Fibroblast of lung (primary cell): ENCODE measurements around the gene IFNGR1. TPM values are rescaled to one million over a fixed set of nuclear protein-coding genes. Genes with fewer than 3 reads are reported as not detected.

Source experiments
- DNase-seq, 2 donors: peaks; one replicate each; pipeline versions ENCODE4 v3.0.0 to v3.0.0-alpha.2; 2010; ENCODE audit warnings: low read depth in 2 of 2
- H2AFZ ChIP-seq: 2 replicates; pipeline ENCODE4 v1.5.1; 2012; ENCODE audit warnings: low read length, control low read depth, inconsistent platforms
- H3K27ac ChIP-seq: 2 replicates; pipeline ENCODE4 v1.5.1; 2011; ENCODE audit warnings: low read length, control low read depth; ENCODE audit not compliant: insufficient read depth
- H3K27me3 ChIP-seq: 2 replicates; pipeline ENCODE4 v1.5.1; 2011; ENCODE audit warnings: mild to moderate bottlenecking, low read length; ENCODE audit not compliant: control insufficient read depth, insufficient read depth
- H3K36me3 ChIP-seq: 2 replicates; pipeline ENCODE4 v1.5.1; 2011; ENCODE audit warnings: low read length; ENCODE audit not compliant: control insufficient read depth, insufficient read depth
- H3K4me1 ChIP-seq: 2 replicates; pipeline ENCODE4 v1.5.1; 2011; ENCODE audit warnings: low read length; ENCODE audit not compliant: control insufficient read depth, insufficient read depth; ENCODE audit errors: extremely low read depth
- H3K4me2 ChIP-seq: 2 replicates; pipeline ENCODE4 v1.5.1; 2011; ENCODE audit warnings: low read length, control low read depth; ENCODE audit not compliant: insufficient read depth; ENCODE audit errors: extremely low read depth
- H3K4me3 ChIP-seq, 4 experiments: fragments of 200-600 bp in 1 of 4; sonication (generic) in 1 of 4; replicated peaks in 1 of 4; 2 replicates each; pipeline ENCODE4 v1.5.1; 2011 to 2016; ENCODE audit warnings: low read length in 4 of 4, low read depth in 3 of 4, mild to moderate bottlenecking in 3 of 4, control low read depth in 2 of 4, inconsistent platforms in 1 of 4, mixed read lengths in 1 of 4; ENCODE audit not compliant: insufficient read depth in 1 of 4; ENCODE audit errors: control extremely low read depth in 1 of 4
- H3K79me2 ChIP-seq: 2 replicates; pipeline ENCODE4 v1.5.1; 2012; ENCODE audit warnings: mild to moderate bottlenecking, low read length, inconsistent platforms; ENCODE audit not compliant: control insufficient read depth, insufficient read depth
- H3K9ac ChIP-seq: 2 replicates; pipeline ENCODE4 v1.5.1; 2011; ENCODE audit warnings: mild to moderate bottlenecking, low read length, control low read depth; ENCODE audit not compliant: insufficient read depth
- H3K9me3 ChIP-seq: 2 replicates; pipeline ENCODE4 v1.5.1; 2012; ENCODE audit warnings: low read depth, low read length; ENCODE audit not compliant: control insufficient read depth, insufficient read depth
- H4K20me1 ChIP-seq: 2 replicates; pipeline ENCODE4 v1.5.1; 2011; ENCODE audit warnings: low read length; ENCODE audit not compliant: control insufficient read depth, insufficient read depth; ENCODE audit errors: extremely low read depth
- CTCF ChIP-seq, 2 donors: IDR thresholded peaks in 1 of 2; conservative IDR thresholded peaks in 1 of 2; 1 replicate in 1 of 2; 2 replicates in 1 of 2; pipeline ENCODE4 v1.5.1; 2011 to 2012; ENCODE audit warnings: low read length in 2 of 2, control low read depth in 1 of 2, inconsistent platforms in 1 of 2, low read depth in 1 of 2, mild to moderate bottlenecking in 1 of 2
- EZH2 ChIP-seq: IDR thresholded peaks from 2 replicates; pipeline ENCODE4 v1.5.1; 2012; ENCODE audit warnings: low read length, control low read depth, mild to moderate bottlenecking; ENCODE audit errors: missing control alignments
- polyA plus RNA-seq, 2 donors: library from polyadenylated mRNA; depleted of rRNA in 1 of 2; stranded (reverse) in 1 of 2; unstranded in 1 of 2; fragments of >200 nt; gene quantifications; 2 replicates each; pipeline ENCODE4 v1.2.1, GENCODE V29; 2011 to 2012; ENCODE audit warnings: missing spikeins in 1 of 2
- total RNA-seq: library from RNA; depleted of rRNA; stranded (reverse); fragments of >200 nt; gene quantifications from 2 replicates; pipeline ENCODE4 v1.2.1, GENCODE V29; 2014

The IFNGR1 gene
- total and polyA plus RNA-seq, 2 donors (not counting 1 experiment from before 2014, with no cell fraction given) = 55.9 to 123 TPM

GRCh38 chr6:137265561-137266308 lies 46.5 kb upstream of the IFNGR1 start:
- no peak for DNase-seq
- no peak for TF ChIP-seq EZH2
- no peak for TF ChIP-seq CTCF (conservative IDR thresholded peaks at IDR 0.05 in 1 of 2, IDR thresholded peaks at IDR 0.05 in 1 of 2; ENCODE audit: low read depth in 1 of 2, low read length in 2 of 2)
- no peaks in the 10 kb centered on the region for H4K20me1 ChIP-seq
- H3K79me2 ChIP-seq = no peaks in the 10 kb centered on the region
- H3K27me3 ChIP-seq = no peaks in the 10 kb centered on the region
- H3K4me2 ChIP-seq = no peak overlapping the region
- H3K36me3 ChIP-seq = no peaks in the 10 kb centered on the region
- no peaks in the 10 kb centered on the region for H3K9me3 ChIP-seq
- H3K4me1 ChIP-seq = no peaks in the 10 kb centered on the region
- no peak overlapping the region for H2AFZ ChIP-seq
- no peak overlapping the region for H3K9ac ChIP-seq
- H3K4me3 ChIP-seq = no peak overlapping the region
- H3K27ac ChIP-seq = no peak overlapping the region

- TF ChIP-seq EZH2 (no peak), CTCF (conservative IDR thresholded peaks at IDR 0.05 in 1 of 2, IDR thresholded peaks at IDR 0.05 in 1 of 2; ENCODE audit: low read depth in 1 of 2, low read length in 2 of 2) (no peak)
- H3K79me2 ChIP-seq = no peaks in the 10 kb centered on the region
- DNase-seq = no peak
These were observed 45.3 kb upstream of the IFNGR1 start for GRCh38 chr6:137264311-137265075.

GRCh38 chr6:137261761-137262160 lies 42.6 kb upstream of the IFNGR1 start:
- DNase-seq = no peak
- Histone ChIP-seq H3K79me2 (no peaks in the 10 kb centered on the region), H3K36me3 (no peaks in the 10 kb centered on the region), H4K20me1 (no peaks in the 10 kb centered on the region), H3K9ac (no peak overlapping the region), H3K4me3 (no peak overlapping the region), H3K9me3 (no peaks in the 10 kb centered on the region), H3K27me3 (no peaks in the 10 kb centered on the region), H3K4me1 (no peaks in the 10 kb centered on the region), H3K27ac (no peak overlapping the region), H3K4me2 (peak overlapping the region; percentile 54), H2AFZ (no peak overlapping the region)
- no peak for TF ChIP-seq EZH2
- no peak for TF ChIP-seq CTCF (conservative IDR thresholded peaks at IDR 0.05 in 1 of 2, IDR thresholded peaks at IDR 0.05 in 1 of 2; ENCODE audit: low read depth in 1 of 2, low read length in 2 of 2)

More at GRCh38 chr6:137264311-137265075, 45.3 kb upstream of the IFNGR1 start:
- Histone ChIP-seq H3K4me1 (no peaks in the 10 kb centered on the region), H3K27me3 (no peaks in the 10 kb centered on the region), H3K4me3 (no peak overlapping the region), H3K9ac (no peak overlapping the region), H3K36me3 (no peaks in the 10 kb centered on the region), H2AFZ (no peak overlapping the region), H3K27ac (no peak overlapping the region), H3K4me2 (no peak overlapping the region), H4K20me1 (no peaks in the 10 kb centered on the region), H3K9me3 (no peaks in the 10 kb centered on the region)
